Measurements from ENCODE around the gene WFIKKN1. TPM values are rescaled to one million over a fixed set of nuclear protein-coding genes. Genes with fewer than 3 reads are reported as not detected.

Gene WFIKKN1
- polyA plus RNA-seq, 3 donors = 0.76 TPM; not detected in 2

- Histone ChIP-seq H3K27ac (ENCODE audit: low read depth in 1 of 2, low read length in 2 of 2) (no peak overlapping the region), H3K9ac (ENCODE audit: insufficient read depth, low read length, poor library complexity, severe bottlenecking) (no peak overlapping the region), H3K36me3 (replicated peaks in 1 of 2; ENCODE audit: control insufficient read depth in 1 of 2, insufficient read depth in 2 of 2, low read length in 2 of 2) (no peaks in the 10 kb centered on the region), H3K4me2 (replicated peaks; ENCODE audit: extremely low read depth, low read length, poor library complexity, severe bottlenecking) (no peak overlapping the region), H3K9me3 (replicated peaks in 1 of 2; ENCODE audit: control insufficient read depth in 1 of 2, insufficient read depth in 1 of 2, low read length in 2 of 2) (no peaks in the 10 kb centered on the region), H3K4me3 (replicated peaks in 1 of 3; ENCODE audit: low read depth in 2 of 3, low read length in 3 of 3) (no peak overlapping the region), H3K4me1 (ENCODE audit: control insufficient read depth in 1 of 2, insufficient read depth in 2 of 2, low read length in 2 of 2) (peaks cover 39 to 68% of the 10 kb centered on the region in 2 donors), H3K27me3 (ENCODE audit: control insufficient read depth in 2 of 2, insufficient read depth in 2 of 2, low read length in 2 of 2) (no peaks in the 10 kb centered on the region), H2AFZ (ENCODE audit: insufficient read depth, low read depth, low read length, poor library complexity, severe bottlenecking) (no peak overlapping the region), H4K20me1 (ENCODE audit: insufficient read depth, low read length) (peaks cover 49% of the 10 kb centered on the region), H3K79me2 (ENCODE audit: insufficient read depth, low read length) (peaks cover 28% of the 10 kb centered on the region)
- 92% methylated on average over 26 of the region's 32 CpGs for WGBS (ENCODE audit: insufficient coverage)
- peaks cover 0 to 3% (median 0%) of the 10 kb centered on the region in 3 donors for H3K27me3 Mint-ChIP-seq (ENCODE audit: low read depth in 3 of 3)
- TF ChIP-seq, protein P1, sequence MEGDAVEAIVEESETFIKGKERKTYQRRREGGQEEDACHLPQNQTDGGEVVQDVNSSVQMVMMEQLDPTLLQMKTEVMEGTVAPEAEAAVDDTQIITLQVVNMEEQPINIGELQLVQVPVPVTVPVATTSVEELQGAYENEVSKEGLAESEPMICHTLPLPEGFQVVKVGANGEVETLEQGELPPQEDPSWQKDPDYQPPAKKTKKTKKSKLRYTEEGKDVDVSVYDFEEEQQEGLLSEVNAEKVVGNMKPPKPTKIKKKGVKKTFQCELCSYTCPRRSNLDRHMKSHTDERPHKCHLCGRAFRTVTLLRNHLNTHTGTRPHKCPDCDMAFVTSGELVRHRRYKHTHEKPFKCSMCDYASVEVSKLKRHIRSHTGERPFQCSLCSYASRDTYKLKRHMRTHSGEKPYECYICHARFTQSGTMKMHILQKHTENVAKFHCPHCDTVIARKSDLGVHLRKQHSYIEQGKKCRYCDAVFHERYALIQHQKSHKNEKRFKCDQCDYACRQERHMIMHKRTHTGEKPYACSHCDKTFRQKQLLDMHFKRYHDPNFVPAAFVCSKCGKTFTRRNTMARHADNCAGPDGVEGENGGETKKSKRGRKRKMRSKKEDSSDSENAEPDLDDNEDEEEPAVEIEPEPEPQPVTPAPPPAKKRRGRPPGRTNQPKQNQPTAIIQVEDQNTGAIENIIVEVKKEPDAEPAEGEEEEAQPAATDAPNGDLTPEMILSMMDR (IDR thresholded peaks at IDR 0.05) = no peak
- no peak overlapping the region for H3K4me3 Mint-ChIP-seq
- H3K27ac Mint-ChIP-seq = no peak overlapping the region
- peaks cover 47% of the 10 kb centered on the region for H3K4me1 Mint-ChIP-seq
- intact Hi-C loops (cut with micrococcal nuclease) = no loop called here
- H3K9me3 Mint-ChIP-seq = peaks cover 0 to 2% (median 0%) of the 10 kb centered on the region in 7 donors
- H3K36me3 Mint-ChIP-seq = peaks cover 5 to 15% of the 10 kb centered on the region in 2 donors
- DNase-seq = no peak
Measured at GRCh38 chr16:645852-646678, 15.3 kb downstream of the WFIKKN1 start.

GRCh38 chr16:646679-647172, 15.9 kb downstream of the WFIKKN1 start:
- H3K4me3 Mint-ChIP-seq = no peak overlapping the region
- WGBS (ENCODE audit: insufficient coverage) = 94% methylated on average over 19 of the region's 22 CpGs
- no peak overlapping the region for H3K9ac ChIP-seq (ENCODE audit: insufficient read depth, low read length, poor library complexity, severe bottlenecking)
- TF ChIP-seq, protein P1 (IDR thresholded peaks at IDR 0.05) = no peak
- H3K4me1 Mint-ChIP-seq = peaks cover 47% of the 10 kb centered on the region
- no peak for DNase-seq
- peaks cover 0 to 2% (median 0%) of the 10 kb centered on the region in 7 donors for H3K9me3 Mint-ChIP-seq
- intact Hi-C loops (cut with micrococcal nuclease) = no loop called here
- no peaks in the 10 kb centered on the region for H3K36me3 ChIP-seq (replicated peaks in 1 of 2; ENCODE audit: control insufficient read depth in 1 of 2, insufficient read depth in 2 of 2, low read length in 2 of 2)
- H3K36me3 Mint-ChIP-seq = peaks cover 5 to 15% of the 10 kb centered on the region in 2 donors
- no peak overlapping the region for H3K4me2 ChIP-seq (replicated peaks; ENCODE audit: extremely low read depth, low read length, poor library complexity, severe bottlenecking)
- no peak overlapping the region for H2AFZ ChIP-seq (ENCODE audit: insufficient read depth, low read depth, low read length, poor library complexity, severe bottlenecking)
- peaks cover 24% of the 10 kb centered on the region for H3K79me2 ChIP-seq (ENCODE audit: insufficient read depth, low read length)
- H4K20me1 ChIP-seq (ENCODE audit: insufficient read depth, low read length) = peaks cover 49% of the 10 kb centered on the region
- H3K27ac Mint-ChIP-seq = no peak overlapping the region
- H3K27me3 Mint-ChIP-seq (ENCODE audit: low read depth in 3 of 3) = peaks cover 0 to 3% (median 0%) of the 10 kb centered on the region in 3 donors
- H3K4me3 ChIP-seq (replicated peaks in 1 of 3; ENCODE audit: low read depth in 2 of 3, low read length in 3 of 3) = no peak overlapping the region
- no peak overlapping the region for H3K27ac ChIP-seq (ENCODE audit: low read depth in 1 of 2, low read length in 2 of 2)
- peaks cover 34 to 61% of the 10 kb centered on the region in 2 donors for H3K4me1 ChIP-seq (ENCODE audit: control insufficient read depth in 1 of 2, insufficient read depth in 2 of 2, low read length in 2 of 2)
- H3K9me3 ChIP-seq (replicated peaks in 1 of 2; ENCODE audit: control insufficient read depth in 1 of 2, insufficient read depth in 1 of 2, low read length in 2 of 2) = no peaks in the 10 kb centered on the region
- H3K27me3 ChIP-seq (ENCODE audit: control insufficient read depth in 2 of 2, insufficient read depth in 2 of 2, low read length in 2 of 2) = no peaks in the 10 kb centered on the region
